ENCODE data around the gene MGAT4B. TPM values are rescaled to one million over a fixed set of nuclear protein-coding genes. Genes with fewer than 3 reads are reported as not detected.
"Not testable (repeated sequence)": the region's sequence is repeated elsewhere in the genome, so short reads cannot be mapped to it uniquely, and the experiment has no call there.

Gene MGAT4B
- total RNA-seq, 1 experiment from 2014 or later = 337 TPM

DNA sequence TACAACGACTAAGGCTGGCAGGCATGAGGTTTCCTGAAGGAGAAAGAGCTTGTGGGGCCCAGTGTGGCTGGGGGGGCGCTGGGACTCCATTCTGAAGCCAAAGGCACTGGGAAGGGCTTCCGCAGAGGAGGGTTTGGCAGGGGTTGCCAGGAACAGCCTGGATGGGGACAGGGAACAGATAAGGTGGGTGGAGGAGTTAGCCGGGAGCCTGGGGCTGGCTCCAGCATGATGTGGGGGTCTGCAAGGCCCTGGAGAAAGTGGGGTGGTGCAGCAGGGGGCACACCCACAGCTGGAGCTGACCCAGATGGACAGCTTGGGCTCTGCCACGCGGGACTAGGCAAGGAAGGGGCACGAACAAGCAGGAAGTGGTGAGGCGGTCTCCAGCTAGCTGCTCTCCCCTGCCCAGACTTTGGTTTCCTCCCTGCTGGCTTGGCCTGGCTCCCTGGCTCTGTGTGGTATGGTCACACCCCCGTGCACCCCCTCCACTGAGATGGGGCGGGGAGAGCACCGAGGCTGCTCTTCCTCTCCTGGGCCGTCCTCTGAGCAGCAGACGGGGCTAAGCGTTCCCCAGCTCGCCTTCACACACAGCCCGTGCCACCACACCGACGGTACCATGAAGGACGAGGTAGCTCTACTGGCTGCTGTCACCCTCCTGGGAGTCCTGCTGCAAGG, 13.1 kb downstream of the MGAT4B start, which contains the start of gene LTC4S:
Gene LTC4S (plus strand): TSS at position 519 of the 672 bp plus-strand sequence. CDS start 95 bp downstream, at position 614.
- Histone ChIP-seq H3K27ac (no peak within 1 kb of the TSS), H3K4me2 (peak within 1 kb of the TSS; percentile 93), H2AFZ (no peak within 1 kb of the TSS), H3K9me3 (ENCODE audit: insufficient read depth, low read depth) (no peaks in the 10 kb centered on the region), H3K9me2 (ENCODE audit: insufficient read depth) (no peaks in the 10 kb centered on the region), H3F3A (ENCODE audit: insufficient read depth, low read depth) (peaks cover 28% of the 10 kb centered on the region), H3K36me3 (ENCODE audit: low read depth) (no peaks in the 10 kb centered on the region; the same call in 1 of the 2 replicates), H3K4me1 (replicated peaks; ENCODE audit: insufficient read depth) (peaks cover 17% of the 10 kb centered on the region), H3K79me2 (ENCODE audit: low read depth) (peaks cover 9% of the 10 kb centered on the region; the same call in 1 of the 2 replicates), H3K4me3 (peak within 1 kb of the TSS; percentile 86), H3K27me3 (ENCODE audit: insufficient read depth, low read depth) (no peaks in the 10 kb centered on the region), H4K20me1 (ENCODE audit: insufficient read depth) (no peaks in the 10 kb centered on the region; the same call in 1 of the 2 replicates)
- intact Hi-C loops (cut with micrococcal nuclease; ENCODE audit: unreplicated experiment) = loop anchor here (2.0 kb wide), 1 partner anchor 61 kb away; the partner anchor contains the start of gene MAML1
- POLR2A ChIA-PET (ENCODE audit: unreplicated experiment) = interaction anchor here (0.6 kb wide), 1 partner anchor 14 kb away, joined by 3 read pairs; no protein-coding TSS in a partner anchor
- no peak for TF ChIP-seq EZH2 (IDR thresholded peaks at IDR 0.05; ENCODE audit: low read depth)
- TF ChIP-seq, protein P1, sequence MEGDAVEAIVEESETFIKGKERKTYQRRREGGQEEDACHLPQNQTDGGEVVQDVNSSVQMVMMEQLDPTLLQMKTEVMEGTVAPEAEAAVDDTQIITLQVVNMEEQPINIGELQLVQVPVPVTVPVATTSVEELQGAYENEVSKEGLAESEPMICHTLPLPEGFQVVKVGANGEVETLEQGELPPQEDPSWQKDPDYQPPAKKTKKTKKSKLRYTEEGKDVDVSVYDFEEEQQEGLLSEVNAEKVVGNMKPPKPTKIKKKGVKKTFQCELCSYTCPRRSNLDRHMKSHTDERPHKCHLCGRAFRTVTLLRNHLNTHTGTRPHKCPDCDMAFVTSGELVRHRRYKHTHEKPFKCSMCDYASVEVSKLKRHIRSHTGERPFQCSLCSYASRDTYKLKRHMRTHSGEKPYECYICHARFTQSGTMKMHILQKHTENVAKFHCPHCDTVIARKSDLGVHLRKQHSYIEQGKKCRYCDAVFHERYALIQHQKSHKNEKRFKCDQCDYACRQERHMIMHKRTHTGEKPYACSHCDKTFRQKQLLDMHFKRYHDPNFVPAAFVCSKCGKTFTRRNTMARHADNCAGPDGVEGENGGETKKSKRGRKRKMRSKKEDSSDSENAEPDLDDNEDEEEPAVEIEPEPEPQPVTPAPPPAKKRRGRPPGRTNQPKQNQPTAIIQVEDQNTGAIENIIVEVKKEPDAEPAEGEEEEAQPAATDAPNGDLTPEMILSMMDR (conservative IDR thresholded peaks at IDR 0.05) = no peak
- no TSS peak for BruUV-seq (replicated peaks)
- DNase-seq = no peak
- CTCF ChIA-PET = no interaction called here

DNA sequence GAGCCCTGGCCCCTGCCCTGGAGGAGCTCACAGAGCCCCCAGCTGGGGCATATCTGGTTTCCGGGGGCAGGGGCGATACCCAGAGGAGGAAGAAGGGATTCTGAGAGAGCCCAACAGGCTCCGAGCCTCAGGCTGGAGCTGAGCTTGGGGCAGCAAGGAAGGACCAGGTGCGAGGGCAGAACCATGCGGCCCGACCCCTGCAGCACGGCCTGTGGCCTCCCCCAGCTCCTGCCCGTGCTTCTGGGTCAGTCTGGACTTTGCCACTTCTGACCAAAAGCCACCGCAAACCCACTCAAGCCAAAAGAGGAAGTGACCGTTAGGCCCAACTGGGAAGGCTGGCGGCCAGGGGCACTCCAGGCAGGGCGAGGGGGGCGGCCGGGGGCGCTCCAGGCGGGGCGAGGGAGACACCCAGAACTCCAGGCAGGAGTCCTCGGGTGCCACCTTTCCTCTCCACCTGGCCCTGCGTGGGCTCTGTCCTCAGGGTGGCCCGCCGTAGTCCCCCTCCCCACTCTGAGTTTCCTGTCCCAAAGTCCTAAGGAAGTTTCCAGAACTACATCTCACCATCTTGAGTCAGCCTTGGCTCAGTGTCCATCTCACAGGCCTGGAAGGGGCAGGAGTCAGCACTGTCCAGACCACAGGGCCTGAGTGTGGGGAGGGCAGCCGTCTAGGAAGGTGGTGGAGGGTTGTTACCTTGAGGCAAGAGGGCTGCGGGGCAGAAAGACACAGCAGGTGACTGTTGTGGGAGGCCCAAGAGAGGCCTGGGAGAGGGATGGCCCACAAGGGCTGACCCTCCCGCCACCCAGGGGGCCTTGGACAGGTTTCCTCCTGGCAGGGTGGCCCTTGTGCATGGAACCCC, 13.8 kb downstream of the MGAT4B start:
- Histone ChIP-seq H3K36me3 (ENCODE audit: low read depth) (no peaks in the 10 kb centered on the region; the same call in 1 of the 2 replicates), H3F3A (ENCODE audit: insufficient read depth, low read depth) (peaks cover 29% of the 10 kb centered on the region), H3K27me3 (ENCODE audit: insufficient read depth, low read depth) (no peaks in the 10 kb centered on the region), H3K9me3 (ENCODE audit: insufficient read depth, low read depth) (no peaks in the 10 kb centered on the region), H3K4me3 (no peak overlapping the region), H3K79me2 (ENCODE audit: low read depth) (peaks cover 9% of the 10 kb centered on the region; the same call in 1 of the 2 replicates), H3K9me2 (ENCODE audit: insufficient read depth) (no peaks in the 10 kb centered on the region), H3K27ac (no peak overlapping the region), H2AFZ (no peak overlapping the region), H3K4me1 (replicated peaks; ENCODE audit: insufficient read depth) (peaks cover 17% of the 10 kb centered on the region), H4K20me1 (ENCODE audit: insufficient read depth) (no peaks in the 10 kb centered on the region; the same call in 1 of the 2 replicates), H3K4me2 (no peak overlapping the region)
- BruUV-seq (replicated peaks) = no TSS peak
- intact Hi-C loops (cut with micrococcal nuclease; ENCODE audit: unreplicated experiment) = no loop called here
- ChIA-PET POLR2A (ENCODE audit: unreplicated experiment) (interaction anchor here (0.6 kb wide), 1 partner anchor 13 kb away, joined by 3 read pairs; no protein-coding TSS in a partner anchor), CTCF (no interaction called here)
- TF ChIP-seq EZH2 (IDR thresholded peaks at IDR 0.05; ENCODE audit: low read depth) = no peak
- TF ChIP-seq, protein P1 (conservative IDR thresholded peaks at IDR 0.05) = no peak
- DNase-seq = no peak

- Histone ChIP-seq H3K4me3 (no peak overlapping the region), H2AFZ (no peak overlapping the region), H3K4me2 (no peak overlapping the region), H3K4me1 (replicated peaks; ENCODE audit: insufficient read depth) (peaks cover 17% of the 10 kb centered on the region), H3F3A (ENCODE audit: insufficient read depth, low read depth) (peaks cover 23% of the 10 kb centered on the region), H3K9me2 (ENCODE audit: insufficient read depth) (no peaks in the 10 kb centered on the region), H3K27me3 (ENCODE audit: insufficient read depth, low read depth) (no peaks in the 10 kb centered on the region), H3K9me3 (ENCODE audit: insufficient read depth, low read depth) (no peaks in the 10 kb centered on the region), H3K36me3 (ENCODE audit: low read depth) (no peaks in the 10 kb centered on the region), H3K27ac (no peak overlapping the region), H4K20me1 (ENCODE audit: insufficient read depth) (no peaks in the 10 kb centered on the region), H3K79me2 (ENCODE audit: low read depth) (peaks cover 9% of the 10 kb centered on the region; the same call in 1 of the 2 replicates)
- DNase-seq = no peak
- no peak for TF ChIP-seq EZH2 (IDR thresholded peaks at IDR 0.05; ENCODE audit: low read depth)
- TF ChIP-seq, protein P1 (conservative IDR thresholded peaks at IDR 0.05) = no peak
- ChIA-PET POLR2A (ENCODE audit: unreplicated experiment) (no interaction called here), CTCF (no interaction called here)
- intact Hi-C loops (cut with micrococcal nuclease; ENCODE audit: unreplicated experiment) = no loop called here
- BruUV-seq (replicated peaks) = no TSS peak
These were observed 14.6 kb downstream of the MGAT4B start for GRCh38 chr5:179791881-179792611.

GRCh38 chr5:179789278-179789677, 17.4 kb downstream of the MGAT4B start:
- intact Hi-C loops (cut with micrococcal nuclease; ENCODE audit: unreplicated experiment); H3K4me3 ChIP-seq; BruUV-seq (replicated peaks); H4K20me1 ChIP-seq (ENCODE audit: insufficient read depth); H3K4me1 ChIP-seq (replicated peaks; ENCODE audit: insufficient read depth); DNase-seq; H3F3A ChIP-seq (ENCODE audit: insufficient read depth, low read depth); H3K27me3 ChIP-seq (ENCODE audit: insufficient read depth, low read depth); H3K4me2 ChIP-seq; CTCF ChIA-PET; H3K79me2 ChIP-seq (ENCODE audit: low read depth); H2AFZ ChIP-seq; H3K9me3 ChIP-seq (ENCODE audit: insufficient read depth, low read depth); H3K9me2 ChIP-seq (ENCODE audit: insufficient read depth); H3K27ac ChIP-seq; H3K36me3 ChIP-seq (ENCODE audit: low read depth): not testable (repeated sequence)
- POLR2A ChIA-PET (ENCODE audit: unreplicated experiment) = interaction anchor here (0.7 kb wide), 1 partner anchor 33 kb away, joined by 4 read pairs; no protein-coding TSS in a partner anchor
